Stomach (tissue), 9 donors: ENCODE measurements around the gene MCCD1. TPM values are rescaled to one million over a fixed set of nuclear protein-coding genes. Genes with fewer than 3 reads are reported as not detected.

ENCODE experiments used
- DNase-seq, 2 donors: peaks; one replicate each; pipeline versions ENCODE4 v3.0.0 to v3.0.0-alpha.2; 2013 to 2019
- H3K27ac ChIP-seq, 5 donors: fragments of 200-600 bp in 4 of 5; sonication (generic) in 4 of 5; one replicate each; pipeline ENCODE4 v1.5.1; 2013 to 2019; ENCODE audit warnings: mild to moderate bottlenecking in 1 of 5, moderate library complexity in 1 of 5
- H3K27me3 ChIP-seq, 3 donors: fragments of 200-600 bp; sonication (generic); one replicate each; pipeline ENCODE4 v1.5.1; 2017 to 2019; ENCODE audit warnings: mixed run types in 1 of 3
- H3K36me3 ChIP-seq, 4 donors: fragments of 200-600 bp; sonication (generic); 1 replicate in 3 of 4; 2 replicates in 1 of 4; pipeline ENCODE4 v1.5.1; 2016 to 2019
- H3K4me1 ChIP-seq, 4 donors: fragments of 200-600 bp; sonication (generic); one replicate each; pipeline ENCODE4 v1.5.1; 2016 to 2019
- H3K4me3 ChIP-seq, 4 donors: fragments of 200-600 bp; sonication (generic) in 3 of 4; one replicate each; pipeline ENCODE4 v1.5.1; 2016 to 2019; ENCODE audit warnings: mild to moderate bottlenecking in 1 of 4
- H3K9me3 ChIP-seq, 4 donors: fragments of 200-600 bp; sonication (generic); one replicate each; pipeline ENCODE4 v1.5.1; 2016 to 2019
- EP300 ChIP-seq: sonication (generic); formaldehyde crosslinking; IDR thresholded peaks from one replicate; pipeline ENCODE4 v1.6.1; 2017; ENCODE audit warnings: antibody characterized with exemption
- POLR2A ChIP-seq, 4 donors: fragments of 450-650 bp; IDR thresholded peaks; one replicate each; pipeline ENCODE4 v1.6.1; 2016; ENCODE audit warnings: antibody characterized with exemption in 4 of 4, control low read depth in 2 of 4, mild to moderate bottlenecking in 1 of 4, moderate library complexity in 1 of 4
- POLR2AphosphoS5 ChIP-seq, 3 donors: sonication (generic); formaldehyde crosslinking; IDR thresholded peaks; one replicate each; pipeline ENCODE4 v1.6.1; 2016; ENCODE audit warnings: antibody characterized with exemption in 3 of 3
- WGBS, 5 donors: extraction: QIAGEN DNeasy Blood & Tissue Kit in 3 of 5; methylation state at CpG; one replicate each; pipeline versions ENCODE4 v1.1.5 to v1.1.7; 2013 to 2018; 5-methylcytosine and 5-hydroxymethylcytosine counted together
- intact Hi-C: fragments of 100-400 bp; cut with DNase I; formaldehyde crosslinking; loops from one replicate; pipeline ENCODE4 v1.15.1; 2023; ENCODE audit warnings: low total_unique reads
- polyA plus RNA-seq, 3 donors: library from polyadenylated mRNA; stranded (reverse); fragments of 200-250 nt; gene quantifications; one replicate each; pipeline ENCODE4 v1.2.3, GENCODE V29; 2013
- total RNA-seq, 5 donors: library from RNA; depleted of rRNA; stranded (reverse); fragments of >200 nt; gene quantifications; one replicate each; pipeline versions ENCODE4 v1.1.0 to v1.2.3, GENCODE V29; 2014 to 2016
- TF ChIP-seq, protein P1 (sequence below), 7 experiments: fragments of 450-650 bp in 4 of 7; fragments of 200-600 bp in 3 of 7; sonication (generic) in 3 of 7; IDR thresholded peaks; one replicate each; pipeline ENCODE4 v1.5.1; 2016 to 2019; ENCODE audit warnings: antibody characterized with exemption in 7 of 7, control low read depth in 2 of 7, mild to moderate bottlenecking in 1 of 7
- donor health status: healthy with polysubstance abuse.
- donor health status: Bipolar disorder and iron deficiency.
- donor health status: healthy.

Gene MCCD1
- total and polyA plus RNA-seq, 8 donors: not detected

DNA sequence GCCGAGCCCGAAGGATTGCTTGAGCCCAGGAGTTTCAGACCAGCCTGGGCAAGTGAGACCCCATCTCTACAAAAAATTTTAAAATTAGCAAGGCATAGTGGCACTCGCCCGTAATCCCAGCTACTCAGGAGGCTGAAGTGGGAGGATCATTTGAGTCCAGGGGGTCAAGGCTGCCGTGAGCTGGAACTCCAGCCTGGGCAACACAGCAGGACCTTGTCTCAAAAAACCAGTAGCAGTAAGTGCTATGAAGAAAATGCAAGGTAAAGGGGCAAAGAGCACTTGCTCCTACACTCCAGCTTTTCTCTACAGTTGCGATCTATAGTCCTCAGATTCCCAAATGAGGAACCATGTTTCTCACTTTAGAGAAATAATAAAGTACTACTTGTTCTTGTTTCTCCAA lies 14.9 kb downstream of the MCCD1 start:
- intact Hi-C loops: no loop called here
- Histone ChIP-seq H3K27ac (peak overlapping the region in 1 of 5 donors; percentile 99), H3K4me1 (peaks cover 35 to 58% (median 46%) of the 10 kb centered on the region in 4 donors), H3K27me3 (no peaks in the 10 kb centered on the region), H3K36me3 (peaks cover 15 to 18% (median 17%) of the 10 kb centered on the region in 4 donors), H3K9me3 (no peaks in the 10 kb centered on the region), H3K4me3 (no peak overlapping the region)
- DNase-seq: no peak
- TF ChIP-seq EP300 (no peak), POLR2AphosphoS5 (IDR thresholded peaks at IDR 0.05) (no peak), POLR2A (IDR thresholded peaks at IDR 0.05) (no peak)
- TF ChIP-seq, protein P1, sequence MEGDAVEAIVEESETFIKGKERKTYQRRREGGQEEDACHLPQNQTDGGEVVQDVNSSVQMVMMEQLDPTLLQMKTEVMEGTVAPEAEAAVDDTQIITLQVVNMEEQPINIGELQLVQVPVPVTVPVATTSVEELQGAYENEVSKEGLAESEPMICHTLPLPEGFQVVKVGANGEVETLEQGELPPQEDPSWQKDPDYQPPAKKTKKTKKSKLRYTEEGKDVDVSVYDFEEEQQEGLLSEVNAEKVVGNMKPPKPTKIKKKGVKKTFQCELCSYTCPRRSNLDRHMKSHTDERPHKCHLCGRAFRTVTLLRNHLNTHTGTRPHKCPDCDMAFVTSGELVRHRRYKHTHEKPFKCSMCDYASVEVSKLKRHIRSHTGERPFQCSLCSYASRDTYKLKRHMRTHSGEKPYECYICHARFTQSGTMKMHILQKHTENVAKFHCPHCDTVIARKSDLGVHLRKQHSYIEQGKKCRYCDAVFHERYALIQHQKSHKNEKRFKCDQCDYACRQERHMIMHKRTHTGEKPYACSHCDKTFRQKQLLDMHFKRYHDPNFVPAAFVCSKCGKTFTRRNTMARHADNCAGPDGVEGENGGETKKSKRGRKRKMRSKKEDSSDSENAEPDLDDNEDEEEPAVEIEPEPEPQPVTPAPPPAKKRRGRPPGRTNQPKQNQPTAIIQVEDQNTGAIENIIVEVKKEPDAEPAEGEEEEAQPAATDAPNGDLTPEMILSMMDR (IDR thresholded peaks at IDR 0.05): no peak
- 89 to 97% (median 95%) methylated on average over 6 of the region's 6 CpGs for WGBS, 5 donors

GRCh38 chr6:31544676-31545075 lies 15.9 kb downstream of the MCCD1 start:
- no peak for DNase-seq
- Histone ChIP-seq H3K27ac (no peak overlapping the region), H3K27me3 (no peaks in the 10 kb centered on the region), H3K9me3 (no peaks in the 10 kb centered on the region), H3K4me3 (no peak overlapping the region), H3K4me1 (peaks cover 25 to 58% (median 41%) of the 10 kb centered on the region in 4 donors), H3K36me3 (peaks cover 6 to 17% (median 15%) of the 10 kb centered on the region in 4 donors)
- TF ChIP-seq POLR2A (IDR thresholded peaks at IDR 0.05) (no peak), EP300 (no peak), POLR2AphosphoS5 (IDR thresholded peaks at IDR 0.05) (no peak)
- TF ChIP-seq, protein P1 (IDR thresholded peaks at IDR 0.05): no peak
- intact Hi-C loops: loop anchor here (5.0 kb wide), 1 partner anchor 58 kb away; no protein-coding TSS in a partner anchor
- 65 to 85% (median 77%) methylated on average over 2 of the region's 2 CpGs for WGBS, 5 donors

GRCh38 chr6:31545291-31545690 lies 16.5 kb downstream of the MCCD1 start:
- H3K36me3 ChIP-seq: peaks cover 0 to 17% (median 15%) of the 10 kb centered on the region in 4 donors
- no peaks in the 10 kb centered on the region for H3K27me3 ChIP-seq
- no peaks in the 10 kb centered on the region for H3K9me3 ChIP-seq
- no peak overlapping the region for H3K4me3 ChIP-seq
- intact Hi-C loops: loop anchor here (5.0 kb wide), 1 partner anchor 57 kb away; no protein-coding TSS in a partner anchor
- DNase-seq: no peak
- no peak for TF ChIP-seq POLR2AphosphoS5 (IDR thresholded peaks at IDR 0.05)
- TF ChIP-seq POLR2A (IDR thresholded peaks at IDR 0.05): no peak
- TF ChIP-seq EP300: no peak
- TF ChIP-seq, protein P1 (IDR thresholded peaks at IDR 0.05): no peak
- no peak overlapping the region for H3K27ac ChIP-seq
- 68 to 84% (median 76%) methylated on average over 7 of the region's 7 CpGs for WGBS, 5 donors
- peaks cover 19 to 55% (median 35%) of the 10 kb centered on the region in 4 donors for H3K4me1 ChIP-seq

DNA sequence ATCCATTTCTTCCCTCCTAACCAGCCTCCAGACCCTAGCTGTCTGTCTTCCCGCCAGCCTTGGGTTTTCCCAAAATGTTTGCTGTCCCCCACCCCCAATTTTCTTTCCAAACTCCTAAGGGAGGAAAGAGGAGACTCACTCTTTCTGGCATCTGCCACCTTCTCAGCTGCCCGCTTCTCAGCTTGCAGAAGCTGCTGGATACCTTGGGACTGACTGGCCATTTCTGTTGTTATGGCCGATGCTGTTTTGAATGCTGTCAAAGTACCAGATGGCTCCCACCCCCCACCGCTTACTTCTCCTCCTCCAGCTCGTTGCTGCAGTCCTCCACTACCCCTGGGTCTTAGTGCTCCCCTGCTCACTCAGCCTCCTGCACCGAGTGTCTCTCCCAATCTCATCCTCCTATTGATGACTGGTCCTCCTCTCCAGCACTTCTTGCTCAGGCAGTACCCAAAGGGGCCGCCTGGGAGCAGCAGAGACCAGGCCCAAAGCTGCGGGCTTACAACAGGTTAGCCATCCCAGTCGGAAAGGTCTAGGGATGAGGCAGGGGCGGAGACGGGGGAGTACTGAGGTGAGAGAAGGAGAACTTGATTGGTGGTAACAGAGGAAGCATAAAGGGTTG lies 17.7 kb downstream of the MCCD1 start, which contains the start of gene ATP6V1G2:
Gene ATP6V1G2, minus strand, starts transcription at position 270 of the 619 bp plus-strand sequence. Its CDS starts 49 bp downstream, at position 221.
- Histone ChIP-seq H3K4me3 (peak within 1 kb of the TSS; percentile 43 to 54 (median 50)), H3K27ac (peak within 1 kb of the TSS; percentile 86 to 89 (median 87)), H3K36me3 (peaks cover 0 to 27% (median 25%) of the 10 kb centered on the region in 4 donors), H3K9me3 (no peaks in the 10 kb centered on the region), H3K27me3 (no peaks in the 10 kb centered on the region), H3K4me1 (peaks cover 13 to 48% (median 36%) of the 10 kb centered on the region in 4 donors)
- intact Hi-C loops: loop anchor here (5.0 kb wide), 1 partner anchor 56 kb away; no protein-coding TSS in a partner anchor
- DNase-seq: peak; percentile 89 to 96
- WGBS, 5 donors: 7 to 9% (median 8%) methylated on average over 11 of the region's 11 CpGs
- TF ChIP-seq POLR2A (IDR thresholded peaks at IDR 0.05) (no peak), POLR2AphosphoS5 (IDR thresholded peaks at IDR 0.05) (peak in 1 of 3 donors; percentile 65), EP300 (no peak)
- TF ChIP-seq, protein P1 (IDR thresholded peaks at IDR 0.05): peak in 6 of 7 experiments; percentile 50 to 99 (median 98)
